DMS 273 (cell line): Measurements from ENCODE around the gene NEURL1.
A peak's percentile ranks its signal among the peaks of the same experiment; 100 is the strongest.

Experiments
- DNase-seq: peaks from one replicate; lab custom pipeline; 2025; ENCODE audit not compliant: unreplicated experiment; lab: John Stamatoyannopoulos, UW

Gene NEURL1

DNA sequence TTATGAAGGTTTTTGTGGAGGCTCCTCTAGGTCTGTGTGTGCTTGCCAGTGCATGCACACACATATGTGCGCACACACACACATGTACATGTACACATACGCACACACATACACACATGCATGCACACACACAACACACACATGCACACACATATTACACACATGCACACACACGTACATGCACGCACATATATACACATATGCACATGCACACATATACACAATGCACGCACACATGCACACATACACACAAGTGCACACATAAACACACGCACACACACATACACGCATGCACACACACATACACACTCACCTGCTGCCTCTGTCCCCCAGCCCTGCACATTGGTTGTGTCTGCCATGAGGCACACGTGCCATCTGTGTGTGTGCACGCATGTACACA is 66.3 kb downstream of the NEURL1 start:
- no peak for DNase-seq

DNA sequence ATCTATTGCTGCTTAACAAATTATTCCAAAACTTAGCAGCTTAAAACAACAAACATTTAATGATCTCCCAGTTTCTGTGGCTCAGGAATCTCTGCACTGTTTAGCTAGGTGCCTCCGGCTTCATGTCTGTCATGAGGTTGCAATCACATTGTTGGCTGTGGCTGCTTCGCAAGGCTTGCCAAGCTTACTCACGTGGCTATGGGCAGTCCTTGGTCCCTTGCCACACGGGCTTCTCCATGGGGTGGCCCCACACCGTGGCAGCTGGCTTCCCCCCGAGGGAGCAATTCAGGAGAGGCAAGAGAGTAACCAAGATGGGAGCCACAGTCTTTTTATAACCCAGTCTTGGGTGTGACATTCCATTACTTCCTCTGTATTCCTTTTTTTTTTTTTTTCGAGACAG is 67.4 kb downstream of the NEURL1 start:
- DNase-seq = no peak

DNA sequence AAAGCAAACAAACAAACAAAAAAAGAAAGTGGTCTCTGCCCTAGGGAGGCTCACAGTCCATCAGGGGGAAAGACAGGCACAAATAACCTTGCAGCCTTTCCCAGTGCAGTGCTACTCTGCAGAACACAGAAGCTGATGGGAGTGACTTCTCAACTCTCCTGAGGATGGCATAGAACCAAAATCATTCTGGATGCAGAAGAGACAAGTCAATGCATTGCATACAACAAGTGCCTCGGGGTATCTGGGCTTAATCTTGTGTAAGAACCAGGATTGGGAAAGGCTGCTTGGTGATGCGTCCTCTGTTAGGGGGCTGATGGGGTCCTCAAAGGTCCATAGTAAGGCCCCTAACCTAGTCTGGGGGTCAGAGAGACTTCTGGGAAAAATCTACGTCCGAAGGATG is 68.9 kb downstream of the NEURL1 start:
- DNase-seq = no peak

DNA sequence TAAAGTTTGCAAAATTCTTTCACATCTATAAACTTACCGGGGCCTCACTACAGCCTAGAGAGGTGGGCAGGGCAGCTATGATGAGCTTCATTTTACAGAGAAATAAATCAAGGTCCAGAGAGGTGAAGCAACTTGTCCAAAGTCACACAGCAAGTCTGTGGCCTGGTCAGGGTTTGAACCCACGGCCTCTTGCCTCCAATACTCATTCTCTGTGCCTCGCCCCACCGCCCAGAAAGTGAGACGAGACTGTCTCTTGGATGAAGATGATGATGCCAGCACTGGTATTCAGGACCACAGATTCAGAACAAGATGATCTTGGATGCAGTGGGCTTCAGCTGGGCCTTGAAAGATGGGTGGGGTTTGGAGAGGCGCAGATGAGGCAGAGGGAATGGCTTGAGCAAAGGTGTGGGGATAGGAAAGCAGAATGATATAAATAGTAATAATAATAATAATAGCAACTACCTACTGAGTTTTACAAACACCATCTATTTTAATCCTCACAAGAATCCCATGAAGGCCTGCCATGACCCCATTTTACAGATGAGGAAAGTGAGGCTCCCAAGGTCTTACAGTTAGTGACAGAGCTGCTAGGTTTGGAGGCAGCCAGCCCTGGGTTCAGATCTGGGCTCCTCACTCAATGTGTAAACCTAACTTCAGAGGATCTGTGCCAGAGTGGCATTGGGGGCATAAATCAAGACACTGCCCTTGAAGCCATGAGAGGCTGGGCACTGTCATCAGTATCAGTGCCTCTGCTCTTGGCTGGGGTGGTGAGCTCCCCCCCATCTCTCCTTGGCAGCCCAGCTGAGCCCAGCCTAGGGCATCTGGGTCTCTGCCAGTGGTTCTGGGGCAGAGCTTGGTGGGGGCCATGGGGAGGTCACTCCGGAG is 70.0 kb downstream of the NEURL1 start:
- DNase-seq = no peak

DNA sequence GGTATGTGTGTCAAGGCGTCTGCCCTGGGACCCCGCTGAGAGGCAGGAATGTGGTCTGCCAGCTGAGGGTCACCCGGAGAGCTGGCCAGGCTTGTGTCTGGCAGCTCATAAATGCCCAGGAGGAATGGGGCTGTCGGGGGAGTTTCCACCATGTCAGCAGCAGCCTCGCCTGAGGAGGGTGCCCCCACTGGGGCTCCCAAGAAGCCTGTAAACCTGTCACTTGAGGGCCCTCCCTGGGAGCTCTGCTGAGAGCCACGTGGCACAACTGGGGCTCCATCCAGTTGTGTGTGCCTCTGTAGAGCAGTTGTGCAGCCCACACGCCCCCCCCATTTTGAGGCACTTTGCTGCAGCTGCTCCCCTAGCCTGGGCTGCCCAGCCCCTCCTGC is 70.6 kb downstream of the NEURL1 start:
- DNase-seq = no peak

DNA sequence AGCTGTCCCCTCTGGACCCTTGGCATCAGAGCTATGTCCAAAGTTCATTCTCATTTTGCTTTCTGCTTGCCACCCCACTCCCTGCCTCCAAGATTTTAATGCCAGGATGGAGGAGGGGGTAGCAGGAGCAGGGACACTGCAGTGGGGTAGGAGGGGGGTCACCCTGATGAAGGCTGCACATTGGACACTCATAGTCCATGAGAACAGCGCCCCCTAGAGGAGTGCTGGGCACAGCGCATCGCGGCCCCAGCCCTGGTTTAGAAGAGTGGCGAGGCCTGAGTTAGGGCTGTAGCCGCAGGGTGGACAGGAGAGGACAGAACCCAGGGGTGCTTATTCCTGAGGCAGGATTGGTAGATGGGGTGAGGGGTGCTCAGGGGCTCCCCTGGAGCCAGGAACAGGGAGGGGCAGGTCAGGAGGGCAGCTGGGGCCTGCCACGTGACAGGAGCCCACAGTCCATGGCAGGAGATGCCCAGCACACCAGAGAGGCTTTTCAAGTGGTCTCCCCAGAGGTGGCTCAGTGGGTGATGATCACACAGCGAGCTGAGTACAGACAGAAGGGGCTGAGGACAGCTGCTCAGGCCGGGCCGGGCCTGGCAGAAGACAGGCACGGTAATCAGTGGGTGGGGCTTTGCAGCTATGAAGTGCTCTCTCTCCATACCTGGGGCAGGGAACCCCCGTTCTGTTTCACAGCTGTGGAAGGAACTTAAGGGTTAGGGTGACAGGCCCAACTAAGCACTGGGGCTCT is 71.4 kb downstream of the NEURL1 start:
- peak; percentile 26 for DNase-seq

DNA sequence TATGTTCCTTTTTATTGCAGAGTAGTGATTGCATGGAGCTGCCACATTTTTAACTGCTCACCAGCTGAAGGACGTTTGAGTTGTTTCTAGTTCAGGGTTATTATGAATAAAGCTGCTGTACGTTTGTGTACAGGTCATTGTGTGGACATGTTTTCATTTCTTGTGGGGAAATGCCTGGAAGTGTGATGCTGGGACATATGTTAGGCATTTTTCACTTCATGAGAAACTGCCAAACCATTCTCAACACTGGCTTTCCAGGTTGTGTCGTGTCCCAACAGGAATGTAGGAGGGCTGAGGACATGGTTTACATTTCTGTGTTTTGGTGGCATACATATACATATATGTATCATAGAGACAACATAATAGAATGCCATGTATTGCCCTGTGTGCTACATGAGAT is 73.0 kb downstream of the NEURL1 start:
- DNase-seq = no peak

DNA sequence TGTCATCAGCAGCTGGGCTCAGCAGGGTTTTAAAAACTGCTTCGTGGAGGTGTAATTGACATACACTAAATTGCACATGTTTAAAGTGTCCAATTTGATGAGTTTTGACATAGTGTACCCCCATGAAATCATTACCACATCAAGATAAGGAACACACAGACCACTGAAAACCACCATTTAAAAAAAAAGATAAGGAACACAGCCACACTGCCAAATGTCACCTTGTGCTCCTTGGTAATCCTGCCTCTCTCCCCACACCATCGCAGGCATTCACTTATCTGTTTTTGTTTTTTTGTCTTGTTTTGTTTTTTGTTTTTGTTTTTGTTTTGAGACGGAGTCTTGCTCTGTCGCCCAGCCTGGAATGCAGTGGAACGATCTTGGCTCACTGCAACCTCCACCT is 75.0 kb downstream of the NEURL1 start:
- no peak for DNase-seq

DNA sequence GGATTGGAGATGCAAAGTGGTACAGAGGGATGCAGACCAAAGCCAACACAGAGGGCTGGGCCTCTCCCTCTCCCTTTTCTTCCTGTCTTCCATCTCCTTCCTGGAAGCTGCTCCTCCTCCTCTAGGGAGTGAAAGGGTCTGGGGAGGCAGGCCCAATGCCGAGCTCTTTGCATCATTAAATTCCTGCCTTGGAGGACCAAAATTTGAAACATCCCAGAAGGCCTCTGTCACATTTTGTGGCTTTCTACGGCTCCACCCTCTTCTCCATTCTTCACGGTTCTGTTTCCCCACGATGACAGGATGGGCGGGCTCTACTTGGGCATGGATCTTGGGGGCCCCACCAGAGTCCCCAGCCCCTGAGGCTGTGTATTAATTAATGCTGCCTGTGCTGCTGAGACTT is 76.4 kb downstream of the NEURL1 start:
- DNase-seq = no peak

DNA sequence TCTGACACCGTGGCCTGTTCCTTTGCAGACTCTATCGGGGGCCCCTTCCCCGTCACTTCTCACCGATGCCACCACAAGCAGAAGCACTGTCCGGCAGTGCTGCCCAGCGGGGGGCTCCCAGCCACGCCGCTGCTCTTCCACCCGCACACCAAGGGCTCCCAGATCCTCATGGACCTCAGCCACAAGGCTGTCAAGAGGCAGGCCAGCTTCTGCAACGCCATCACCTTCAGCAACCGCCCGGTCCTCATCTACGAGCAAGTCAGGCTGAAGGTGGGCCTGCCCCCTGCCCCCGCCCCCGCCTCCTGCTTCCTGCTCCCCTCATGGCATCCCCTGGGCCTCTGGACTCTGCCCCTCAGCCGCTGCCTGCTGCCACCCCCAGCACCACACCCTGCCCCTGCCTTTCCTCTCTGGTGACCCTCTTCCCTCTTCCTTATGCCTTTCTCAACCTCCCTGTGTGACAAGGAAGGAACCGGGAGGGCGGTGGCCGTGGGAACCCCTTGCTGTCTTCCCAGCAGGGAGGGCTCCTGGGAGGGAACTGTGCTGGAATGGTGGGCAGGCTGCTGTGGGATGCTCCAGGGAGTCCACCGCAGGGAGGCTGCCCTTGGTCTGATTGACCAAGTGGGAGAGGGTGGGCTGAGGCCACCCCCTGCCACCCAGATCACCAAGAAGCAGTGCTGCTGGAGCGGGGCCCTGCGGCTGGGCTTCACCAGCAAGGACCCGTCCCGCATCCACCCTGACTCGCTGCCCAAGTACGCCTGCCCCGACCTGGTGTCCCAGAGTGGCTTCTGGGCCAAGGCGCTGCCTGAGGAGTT is 77.5 kb downstream of the NEURL1 start:
- no peak for DNase-seq

DNA sequence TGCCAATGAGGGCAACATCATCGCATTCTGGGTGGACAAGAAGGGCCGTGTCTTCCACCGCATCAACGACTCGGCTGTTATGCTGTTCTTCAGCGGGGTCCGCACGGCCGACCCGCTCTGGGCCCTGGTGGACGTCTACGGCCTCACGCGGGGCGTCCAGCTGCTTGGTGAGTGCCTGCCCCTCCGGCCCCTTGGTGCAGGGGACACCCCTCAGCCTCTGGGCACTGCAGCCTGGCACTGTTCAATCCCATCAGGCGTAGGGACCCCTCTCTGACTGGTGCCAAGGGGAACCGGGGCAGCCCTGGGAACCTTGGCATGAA is 78.1 kb downstream of the NEURL1 start:
- DNase-seq = no peak

DNA sequence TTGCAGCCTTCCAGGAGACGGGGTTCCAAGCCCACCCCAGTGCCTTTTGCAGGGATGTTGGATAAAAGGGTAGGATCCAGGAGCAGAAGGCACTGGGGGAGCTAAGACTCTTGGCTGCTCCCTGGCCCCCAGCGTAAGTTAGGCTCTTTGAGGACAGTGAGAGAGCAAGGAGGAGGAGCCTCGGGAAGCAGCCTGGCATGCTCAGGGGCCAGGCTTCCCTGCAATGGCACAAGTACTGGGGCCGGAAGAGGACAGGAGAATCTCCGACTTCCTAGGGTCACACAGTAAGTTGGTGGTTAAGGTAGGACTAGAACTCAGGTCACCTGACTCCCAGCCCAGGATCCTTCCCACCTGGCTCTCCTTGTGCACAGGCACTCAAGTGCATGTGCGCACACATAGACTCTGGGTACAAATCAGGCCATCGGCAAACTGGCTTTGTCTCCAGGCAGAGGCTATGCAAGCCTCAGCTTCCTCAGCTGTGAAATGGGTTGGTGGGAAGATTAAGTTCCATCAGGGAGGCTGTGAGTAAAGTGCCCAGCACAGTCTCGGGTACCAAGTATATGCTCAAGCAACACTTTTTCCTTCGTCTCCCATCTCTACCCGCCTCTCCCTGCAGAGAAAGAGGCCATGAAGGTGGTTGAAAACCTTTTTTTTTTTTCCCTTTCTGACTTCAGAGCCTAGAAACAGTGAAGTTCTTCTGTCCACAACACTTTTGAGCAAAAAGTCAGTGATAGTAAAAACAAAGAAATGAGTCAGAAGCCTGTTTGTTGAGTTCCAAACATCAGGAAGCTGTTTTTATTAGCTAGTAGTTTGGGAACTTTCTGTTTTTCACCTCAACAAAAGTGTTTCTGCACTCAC is 79.1 kb downstream of the NEURL1 start:
- no peak for DNase-seq

DNA sequence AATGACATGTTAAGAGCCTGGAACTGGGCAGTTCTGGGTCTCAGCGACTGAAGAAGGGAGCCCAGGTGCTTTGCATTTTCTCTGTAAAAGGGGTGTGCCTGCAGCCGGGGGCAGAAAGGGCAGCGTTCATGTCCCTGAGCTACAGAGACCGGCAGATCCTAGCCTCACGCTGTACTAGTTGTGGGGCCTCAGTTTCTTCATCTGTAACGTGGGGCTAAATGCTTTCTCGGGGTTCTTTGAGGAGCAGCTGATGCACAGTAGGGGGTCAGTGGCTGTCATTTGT is 79.6 kb downstream of the NEURL1 start:
- no peak for DNase-seq

DNA sequence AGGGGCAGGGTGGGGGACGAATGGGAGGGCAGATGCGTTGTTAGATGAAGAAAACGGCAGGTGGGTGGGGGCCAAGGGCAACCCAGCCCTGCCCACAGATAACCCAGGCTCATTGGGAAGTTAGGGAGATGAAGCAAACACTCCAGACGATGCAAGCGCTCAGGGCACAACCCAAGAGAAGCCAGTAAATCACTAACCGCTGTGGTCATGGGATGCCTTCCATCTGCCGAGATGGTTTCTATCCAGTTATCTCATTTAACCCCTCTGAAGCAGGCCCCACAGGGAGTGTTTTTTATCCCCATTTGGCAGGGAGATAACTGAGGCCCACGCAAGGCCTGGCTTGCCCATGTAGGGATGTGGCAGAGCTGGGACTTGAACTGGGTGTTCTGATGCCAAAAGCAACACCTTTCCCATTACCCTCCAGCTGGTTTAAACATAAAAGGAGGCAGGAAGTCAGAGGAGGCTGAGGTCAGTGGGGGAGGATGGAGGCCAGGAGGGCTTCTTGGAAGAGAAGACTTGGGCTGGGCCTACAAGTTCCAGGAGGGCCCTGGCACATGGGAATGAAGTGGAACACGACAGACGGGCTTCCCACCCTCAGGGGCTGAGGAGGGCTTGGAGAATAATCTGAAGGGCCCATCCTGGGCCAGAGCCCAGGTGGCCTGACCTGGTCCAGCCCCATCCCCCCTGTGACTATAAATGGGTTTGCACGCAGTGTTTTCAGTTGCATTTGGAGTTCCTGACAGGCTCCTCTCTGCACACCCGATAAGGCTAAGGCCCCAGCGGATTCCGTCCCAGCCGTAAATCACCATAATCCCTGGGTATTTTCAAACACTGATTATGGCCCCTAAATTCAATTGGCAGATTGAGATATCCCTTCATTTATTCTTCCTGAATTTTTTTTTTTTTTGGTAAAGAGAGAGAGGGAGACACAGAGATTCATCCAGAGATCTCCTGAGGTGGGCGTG is 80.9 kb downstream of the NEURL1 start:
- DNase-seq = peak; percentile 34

DNA sequence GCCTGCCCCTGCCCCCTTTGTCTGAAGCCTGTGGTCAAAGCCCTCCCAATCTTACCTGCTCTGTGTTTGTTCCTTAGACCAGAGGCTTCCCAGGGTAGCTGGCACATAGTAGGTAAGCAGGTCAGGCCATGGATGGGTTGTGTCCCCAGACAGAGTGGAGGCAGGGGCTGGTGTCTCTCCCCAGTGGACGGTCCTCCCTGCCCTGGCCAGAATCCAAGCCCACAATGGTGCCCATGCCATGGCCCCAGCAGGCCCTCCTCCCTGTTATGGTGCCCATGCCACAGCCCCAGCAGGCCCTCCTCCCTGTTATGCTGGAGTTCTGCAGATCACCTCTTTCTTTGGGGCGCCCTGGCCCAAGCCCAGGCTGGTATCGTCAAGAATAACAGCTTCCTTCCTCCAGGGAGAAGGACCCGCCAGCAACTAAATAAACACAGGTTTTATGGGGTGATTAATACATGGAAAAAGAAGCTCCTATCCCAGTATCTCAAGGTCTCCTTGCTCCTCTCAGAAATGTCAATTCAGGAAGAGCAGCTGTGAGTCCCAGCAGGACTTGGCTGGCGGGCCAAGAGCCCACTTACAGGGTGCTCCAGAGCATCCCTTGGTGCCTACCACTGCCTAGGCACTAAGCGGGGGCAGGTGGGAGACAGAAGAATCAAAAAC is 82.0 kb downstream of the NEURL1 start:
- no peak for DNase-seq

DNA sequence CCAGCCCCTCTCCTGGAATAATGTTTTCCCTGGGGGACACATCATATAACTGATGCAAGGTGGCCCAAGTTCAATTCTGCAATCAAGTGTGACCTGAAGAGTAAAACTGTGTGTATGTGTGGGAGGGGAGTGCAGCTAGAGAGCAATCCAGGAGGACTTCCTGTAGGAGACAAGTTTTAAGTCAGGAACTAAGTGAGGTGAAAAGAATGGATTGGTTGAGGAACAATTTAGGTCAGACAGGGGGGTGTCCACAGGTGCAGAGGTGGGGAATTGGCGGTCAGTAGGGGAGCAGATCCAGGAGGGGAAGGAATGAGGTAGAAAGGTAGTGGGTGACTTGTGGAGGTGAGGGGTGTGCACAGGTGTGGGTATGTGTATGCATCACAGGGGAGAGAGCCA is 82.6 kb downstream of the NEURL1 start:
- DNase-seq = no peak

DNA sequence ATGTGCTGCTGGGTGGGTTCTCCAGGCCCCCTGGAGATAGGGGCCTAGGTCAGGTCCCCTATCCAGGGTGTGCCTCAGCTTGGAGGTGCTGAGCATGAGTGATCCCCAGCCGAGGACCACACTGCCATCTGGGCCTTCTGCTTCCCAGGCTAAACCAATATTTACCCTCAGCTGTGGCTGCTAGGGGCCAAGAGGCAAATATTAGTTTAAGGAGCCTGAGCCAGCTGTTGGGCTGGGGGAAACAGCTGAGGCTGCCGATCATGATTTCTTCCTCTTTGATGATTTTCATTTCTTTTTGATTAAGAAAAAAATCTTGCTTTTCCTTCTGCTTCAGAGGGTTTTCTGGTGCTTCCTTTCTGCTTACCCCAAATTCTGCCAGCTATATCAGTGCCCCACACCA is 83.4 kb downstream of the NEURL1 start:
- DNase-seq = peak; percentile 55

DNA sequence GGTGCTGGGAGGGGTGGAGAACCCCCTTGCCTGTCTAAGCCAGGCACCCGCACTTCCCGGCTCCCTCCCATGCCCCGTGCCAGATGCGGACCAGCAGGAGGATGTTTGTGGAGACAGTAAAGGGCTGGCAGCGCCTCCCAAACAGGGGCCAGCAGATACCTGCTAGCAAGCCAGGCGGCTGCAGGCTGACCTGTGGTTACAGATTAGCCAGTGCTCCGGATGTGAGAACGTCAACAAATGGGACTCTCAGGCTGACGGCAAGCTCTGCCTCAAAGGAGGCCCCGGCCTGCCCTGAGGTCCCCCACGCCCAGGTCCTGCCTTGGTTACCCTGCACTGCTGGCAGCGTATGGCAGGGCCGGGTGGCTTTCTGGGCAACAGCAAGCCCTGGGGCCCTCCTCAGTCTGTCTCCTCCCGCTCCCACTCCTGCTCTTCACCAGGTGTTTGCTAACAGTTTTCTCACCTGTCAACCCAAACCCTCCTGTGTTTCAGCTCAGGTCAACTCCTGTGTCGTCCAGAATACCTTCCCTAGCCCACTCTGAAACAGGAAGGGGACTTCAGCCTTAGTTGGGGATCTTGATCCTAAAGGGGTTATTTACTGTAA is 85.4 kb downstream of the NEURL1 start:
- no peak for DNase-seq

DNA sequence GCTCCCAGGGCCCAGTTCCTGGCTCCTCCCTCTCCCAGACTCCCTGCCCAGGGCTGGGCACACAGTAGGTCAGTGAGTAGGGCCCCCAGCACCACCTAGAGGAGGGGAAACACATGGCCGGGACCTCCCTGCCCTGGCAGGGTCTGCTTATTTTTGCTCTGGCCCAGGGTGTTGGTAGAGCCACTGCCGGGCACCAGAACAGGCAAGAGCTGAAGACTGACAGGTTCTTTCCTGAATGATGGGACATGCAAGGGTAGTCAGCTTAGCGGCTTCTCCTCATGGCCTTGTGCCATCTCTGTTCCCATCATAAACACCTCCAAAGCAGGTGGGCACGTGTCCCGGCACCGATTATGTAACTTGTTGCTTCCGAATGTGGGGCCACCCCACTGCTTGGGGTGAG is 86.5 kb downstream of the NEURL1 start:
- peak; percentile 31 for DNase-seq
